GM20000 (cell line): ENCODE measurements around the gene HVCN1.

Source experiments
- DNase-seq: peaks from one replicate; pipeline ENCODE4 v3.0.0; 2012; ENCODE audit warnings: low spot score
- CTCF ChIP-seq: IDR thresholded peaks from 2 replicates; pipeline ENCODE4 v1.5.1; 2012; ENCODE audit warnings: mild to moderate bottlenecking, control low read depth; ENCODE audit errors: extremely low read depth, missing control alignments

The HVCN1 gene

GRCh38 chr12:110698171-110698902, 9.4 kb upstream of the HVCN1 start:
- TF ChIP-seq CTCF: peak; percentile 77
- DNase-seq: peak; percentile 82

GRCh38 chr12:110697236-110697635, 8.3 kb upstream of the HVCN1 start:
- DNase-seq: no peak
- no peak for TF ChIP-seq CTCF

- no peak for DNase-seq
- TF ChIP-seq CTCF: no peak
These were observed 7.4 kb upstream of the HVCN1 start for GRCh38 chr12:110696283-110696682.

GRCh38 chr12:110694330-110694901, 5.5 kb upstream of the HVCN1 start:
- no peak for DNase-seq
- no peak for TF ChIP-seq CTCF

GRCh38 chr12:110693731-110694130, 4.8 kb upstream of the HVCN1 start:
- no peak for DNase-seq
- no peak for TF ChIP-seq CTCF

- DNase-seq: no peak
- TF ChIP-seq CTCF: no peak
These were observed 1.2 kb upstream of the HVCN1 start for GRCh38 chr12:110690127-110690430.

- DNase-seq: peak; percentile 84
- TF ChIP-seq CTCF: no peak
These were observed 589 bp upstream of the HVCN1 start for GRCh38 chr12:110689281-110690126.
